ENCODE measurements around the gene DST.
A peak's percentile ranks its signal among the peaks of the same experiment; 100 is the strongest.
"Not testable (repeated sequence)": the region's sequence is repeated elsewhere in the genome, so short reads cannot be mapped to it uniquely, and the experiment has no call there.

The DST gene

DNA sequence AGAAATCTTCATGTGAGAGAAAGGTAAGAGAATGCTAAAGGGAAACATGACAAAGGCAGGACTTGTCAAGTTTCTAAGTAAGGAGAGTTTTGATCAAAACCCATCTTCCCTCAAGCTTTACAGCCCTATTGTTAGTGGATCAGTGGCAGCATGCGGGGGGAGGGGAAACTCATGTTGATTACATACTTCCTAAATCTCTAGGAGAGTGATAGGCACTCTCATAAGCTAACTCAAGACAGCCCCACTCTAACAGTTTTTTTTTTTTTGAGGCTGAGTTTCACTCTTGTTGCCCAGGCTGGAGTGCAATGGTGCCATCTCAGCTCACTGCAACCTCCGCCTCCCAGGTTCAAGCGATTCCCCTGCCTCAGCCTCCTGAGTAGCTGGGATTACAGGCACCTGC, 18.6 kb upstream of the DST start:
- not testable (repeated sequence) for DNase-seq (ENCODE audit: low spot score)

DNA sequence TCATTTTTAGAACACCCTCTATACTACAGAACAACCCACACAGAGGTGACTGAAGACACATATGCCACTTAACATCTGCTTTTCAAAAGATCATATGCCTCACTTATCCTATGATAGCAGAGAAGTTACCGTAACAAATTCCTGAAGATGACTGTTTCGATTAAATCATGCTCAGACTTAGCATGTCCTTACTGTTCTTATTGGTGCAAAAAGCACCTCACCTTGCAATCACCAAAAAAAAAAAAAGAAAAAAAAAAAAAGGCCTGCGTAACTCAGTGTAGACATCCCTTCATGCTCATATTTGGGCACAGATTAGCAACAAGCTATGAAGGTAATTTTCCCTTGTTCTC, 17.7 kb upstream of the DST start:
- no peak for DNase-seq (ENCODE audit: low spot score)

DNA sequence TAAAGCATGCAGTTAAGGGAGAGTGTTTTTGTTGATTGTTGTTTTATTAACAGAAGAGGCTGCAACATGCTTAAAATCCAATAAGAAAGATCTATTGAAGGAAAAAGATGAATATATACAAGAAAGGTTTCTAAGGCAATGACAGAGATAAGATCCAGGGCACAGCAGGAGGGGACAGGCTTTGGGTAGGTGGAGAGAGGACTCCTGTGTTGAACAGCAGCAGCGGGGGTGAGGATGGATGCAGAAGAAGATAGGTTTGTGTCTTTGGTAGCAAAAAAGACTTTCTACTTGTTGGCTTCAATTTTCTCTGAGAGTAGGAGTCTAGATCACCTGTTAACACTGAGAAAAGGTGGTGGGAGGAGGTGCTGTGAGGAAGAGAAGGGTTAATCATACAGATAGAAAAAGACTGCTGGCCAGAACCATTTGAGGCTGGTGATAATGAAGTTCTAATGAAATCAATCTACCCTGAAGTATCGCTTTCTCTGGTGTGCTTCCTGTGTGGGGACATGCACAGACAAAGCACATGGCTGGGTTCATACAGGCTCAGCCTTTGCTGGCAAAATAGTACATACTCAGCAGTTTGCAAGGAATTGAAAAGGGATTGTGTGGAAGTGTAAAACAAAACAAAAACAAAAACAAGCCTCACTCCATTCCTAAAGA, 17.2 kb upstream of the DST start:
- DNase-seq (ENCODE audit: low spot score), result no peak

DNA sequence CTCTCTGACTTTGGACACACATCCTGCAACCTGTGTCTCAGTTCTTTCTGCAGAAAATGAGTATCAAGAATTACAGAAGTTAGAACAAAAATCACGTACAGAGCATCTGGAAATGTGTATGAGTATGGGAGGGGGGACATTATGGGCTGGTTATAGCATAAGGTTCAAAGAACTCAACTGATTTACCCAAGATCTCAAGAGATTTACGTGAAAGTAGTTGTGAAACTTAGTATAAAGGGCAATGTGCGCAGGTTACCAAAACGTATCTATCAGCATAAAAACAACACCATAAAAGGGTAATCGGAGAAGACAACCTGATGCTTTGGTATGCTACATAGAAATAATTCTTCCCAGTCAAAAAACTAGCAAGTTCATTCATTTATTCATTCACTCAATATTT, 15.6 kb upstream of the DST start:
- no peak for DNase-seq (ENCODE audit: low spot score)

DNA sequence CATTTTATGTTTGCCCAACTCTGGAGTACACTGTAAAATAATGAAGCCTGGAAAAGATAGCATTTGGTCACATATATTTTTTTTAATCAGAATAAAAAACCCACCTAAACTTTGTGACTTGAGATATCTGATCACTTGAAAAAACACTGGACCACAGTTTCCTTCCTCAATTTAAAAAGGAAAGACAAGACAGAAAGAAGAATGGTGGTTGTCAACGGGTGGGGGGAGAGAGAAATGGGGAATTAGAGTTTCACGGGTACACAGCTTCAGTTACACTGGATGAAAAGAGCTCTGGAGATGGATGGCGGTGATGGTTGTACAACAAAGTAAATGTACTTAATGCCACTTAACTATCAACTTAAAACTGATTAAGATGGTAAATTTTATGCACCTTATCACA, 14.7 kb upstream of the DST start:
- DNase-seq (ENCODE audit: low spot score), result no peak

DNA sequence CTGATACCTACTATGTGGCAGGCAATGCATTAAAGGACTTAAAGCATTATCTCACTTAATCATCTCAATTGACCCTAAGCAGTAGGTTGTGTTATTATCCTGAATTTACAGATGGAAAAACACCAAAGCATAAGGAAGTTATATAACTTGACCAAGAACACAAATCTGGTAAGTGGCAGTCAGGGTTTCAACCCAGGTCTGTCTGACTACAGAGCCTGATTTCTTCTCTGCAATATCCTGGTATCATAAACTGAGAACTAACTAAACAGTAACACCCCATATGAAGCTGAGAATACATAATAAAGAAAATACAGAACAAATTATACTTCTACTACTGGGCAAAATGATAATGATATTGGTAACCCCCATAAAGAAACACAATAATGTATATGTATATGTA, 13.8 kb upstream of the DST start:
- no peak for DNase-seq (ENCODE audit: low spot score)

DNA sequence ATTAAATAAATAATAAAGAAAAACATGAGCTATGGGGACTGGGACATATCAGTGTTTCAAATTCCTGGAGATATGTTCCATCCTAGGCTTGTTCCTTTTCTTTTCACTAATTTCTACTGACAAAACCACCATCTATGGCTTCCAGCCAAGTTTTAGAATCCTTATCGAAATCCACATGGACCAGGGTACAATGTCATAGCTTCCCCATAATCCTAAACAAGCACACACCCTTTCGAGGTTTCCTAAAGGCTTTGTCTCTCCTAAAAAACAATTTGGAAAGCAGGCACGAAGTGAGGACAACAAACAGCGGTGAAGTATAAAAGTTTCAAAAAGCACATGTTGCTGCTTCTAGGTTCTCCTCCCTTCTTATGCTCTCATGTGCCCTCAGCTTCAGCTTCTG, 13.3 kb upstream of the DST start:
- DNase-seq (ENCODE audit: low spot score), result no peak

DNA sequence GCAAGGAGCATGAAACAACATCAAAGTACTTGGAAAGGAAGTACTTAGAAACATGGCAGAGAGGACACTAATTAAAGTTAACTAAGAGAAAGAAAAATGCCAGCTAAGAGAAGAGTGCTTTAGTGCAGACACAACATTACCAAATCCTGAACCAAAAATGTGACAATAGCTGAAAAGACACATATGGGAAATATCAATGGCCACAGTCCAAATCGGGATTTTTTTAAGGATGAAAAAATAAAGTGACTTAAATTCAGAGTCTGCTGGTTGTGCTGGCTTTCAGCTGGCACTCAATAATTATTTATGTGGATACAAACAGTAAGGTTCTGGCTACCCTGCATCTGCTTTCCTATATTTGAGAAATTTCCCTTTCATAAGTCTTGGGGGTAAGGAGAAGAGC, 12.6 kb upstream of the DST start:
- no peak for DNase-seq (ENCODE audit: low spot score)

DNA sequence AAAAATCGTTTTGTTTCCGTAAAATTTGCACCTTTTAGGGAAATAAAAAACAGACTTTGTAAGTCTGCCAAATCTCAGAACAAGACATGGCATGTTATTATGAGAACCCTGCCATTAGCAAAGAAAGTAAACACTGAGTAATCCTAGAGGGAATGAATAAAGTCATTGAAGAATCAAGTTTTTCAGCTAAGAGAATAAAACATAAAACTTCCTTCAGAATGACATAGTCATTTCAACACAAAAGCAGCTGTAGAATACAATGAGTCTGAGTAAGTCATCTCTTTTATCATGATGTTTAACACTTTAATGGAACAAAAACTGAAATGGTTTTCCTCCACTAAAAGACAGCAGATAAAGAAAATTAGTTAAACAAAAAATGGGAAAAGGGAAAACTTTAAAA, 10.3 kb upstream of the DST start:
- DNase-seq (ENCODE audit: low spot score), result no peak

DNA sequence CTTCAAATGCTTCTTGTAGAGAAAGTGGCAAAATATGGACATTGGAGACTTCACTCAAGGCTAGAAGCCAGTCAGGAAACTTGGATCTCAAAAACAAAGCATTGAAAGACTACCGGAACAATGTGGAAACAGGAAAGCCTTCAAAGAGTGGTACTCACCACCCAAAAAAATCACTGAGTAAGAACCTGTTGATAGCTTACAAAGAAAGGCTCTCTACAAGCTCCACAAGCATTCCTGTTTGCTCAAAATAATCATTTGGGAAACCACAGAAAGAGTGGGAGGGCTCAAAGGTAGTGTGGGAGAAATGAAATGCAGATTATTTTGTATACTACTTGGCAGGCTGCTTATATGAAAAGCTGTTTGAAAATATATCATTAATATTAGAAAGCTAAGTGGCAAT, 9.5 kb upstream of the DST start:
- no peak for DNase-seq (ENCODE audit: low spot score)

DNA sequence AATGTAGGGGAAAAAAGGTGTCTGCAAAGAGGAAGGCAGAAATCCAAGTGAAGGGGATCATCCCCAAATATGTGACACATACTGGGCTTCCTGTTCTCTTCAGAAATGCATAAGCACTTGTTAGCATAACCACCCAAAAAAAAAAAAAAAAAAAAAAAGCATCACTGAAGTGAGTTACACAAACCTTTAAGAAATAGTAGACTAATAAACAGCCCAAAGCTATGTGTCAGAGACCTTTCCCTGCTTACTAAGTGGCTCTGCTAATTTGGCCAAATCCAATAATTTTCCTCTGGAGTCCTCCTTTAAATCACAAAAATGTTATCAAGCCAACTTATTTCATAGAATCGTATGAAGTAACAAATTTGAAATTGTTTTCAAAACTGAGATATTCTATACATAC, 7.5 kb upstream of the DST start:
- no peak for DNase-seq (ENCODE audit: low spot score)

DNA sequence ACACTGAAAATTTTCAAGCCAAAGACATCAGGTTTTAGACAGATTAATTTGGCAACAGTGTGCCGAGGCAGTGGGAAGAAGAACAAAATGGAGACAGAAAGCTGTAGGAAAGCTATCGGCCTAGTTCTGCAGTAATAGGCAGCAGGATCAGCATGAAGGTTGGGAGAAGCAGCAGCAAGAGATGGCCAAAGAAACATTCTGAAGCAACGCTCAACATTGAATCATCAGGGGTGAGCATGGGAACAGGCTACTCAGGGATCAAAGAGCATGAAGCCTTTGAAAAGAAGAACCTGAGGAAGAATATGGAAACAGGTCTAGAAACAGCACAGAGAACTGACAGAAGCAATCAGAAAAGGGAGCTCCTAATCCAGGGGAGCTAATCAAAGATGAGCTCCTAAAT, 7.1 kb upstream of the DST start:
- no peak for DNase-seq (ENCODE audit: low spot score)

DNA sequence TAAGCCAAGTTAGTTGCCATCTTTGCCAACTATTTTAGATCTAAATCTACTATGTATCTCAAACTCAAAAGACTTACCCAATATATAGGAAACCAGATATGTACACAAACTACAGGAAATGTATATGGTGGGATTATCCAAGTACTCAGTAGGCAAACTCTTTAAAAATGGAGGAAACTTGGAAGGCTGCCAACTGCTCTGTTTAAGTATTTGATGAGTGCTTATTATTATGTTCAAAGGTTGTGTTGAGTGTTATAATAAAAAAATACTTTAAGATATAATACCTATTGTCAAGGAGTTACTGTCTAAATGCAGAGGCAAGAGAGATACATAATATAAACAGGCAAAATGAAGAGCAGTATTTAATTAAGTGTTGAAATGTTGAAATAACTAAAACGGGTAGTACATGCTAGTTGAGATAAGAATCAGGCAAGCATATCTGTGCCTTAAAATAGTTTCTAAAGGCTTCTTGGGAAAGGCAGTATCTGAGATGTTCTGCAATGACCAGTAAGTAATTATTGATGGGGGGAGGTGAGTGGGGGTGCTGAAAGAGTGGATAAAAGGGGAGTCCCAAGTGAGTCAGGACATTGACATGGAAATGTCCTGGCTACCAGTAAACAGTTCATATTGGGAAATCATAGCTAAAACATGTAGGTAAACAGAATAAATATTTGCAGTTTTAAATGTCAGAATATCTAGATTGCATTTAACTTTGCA, 6.5 kb upstream of the DST start:
- no peak for DNase-seq (ENCODE audit: low spot score)

DNA sequence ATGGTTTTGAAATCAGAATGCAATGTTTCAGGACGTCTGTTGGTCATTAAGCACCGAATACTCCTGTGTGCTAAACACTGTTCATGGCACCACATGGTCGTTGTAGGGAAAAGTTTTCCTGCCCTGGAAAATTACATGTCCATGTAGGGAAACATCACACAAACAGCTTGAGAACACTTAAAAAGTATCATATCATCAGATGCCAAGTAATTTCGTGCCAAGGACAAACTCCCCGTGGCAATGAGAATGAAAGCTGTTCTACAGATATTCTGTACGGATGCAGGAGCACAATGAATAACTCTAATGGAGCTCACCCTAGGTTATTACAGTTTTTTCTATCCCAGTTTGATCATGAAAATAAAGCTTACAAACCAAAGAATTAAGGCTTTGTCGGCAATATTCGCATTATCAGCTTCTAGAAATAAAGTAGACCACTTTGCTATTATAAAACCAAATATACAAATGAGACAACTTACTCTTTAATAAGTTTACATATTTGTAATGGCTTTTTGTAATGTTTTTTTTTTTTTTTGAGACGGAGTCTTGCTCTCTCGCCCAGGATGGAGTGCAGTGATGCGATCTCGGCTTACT, 4.6 kb upstream of the DST start:
- no peak for DNase-seq (ENCODE audit: low spot score)

DNA sequence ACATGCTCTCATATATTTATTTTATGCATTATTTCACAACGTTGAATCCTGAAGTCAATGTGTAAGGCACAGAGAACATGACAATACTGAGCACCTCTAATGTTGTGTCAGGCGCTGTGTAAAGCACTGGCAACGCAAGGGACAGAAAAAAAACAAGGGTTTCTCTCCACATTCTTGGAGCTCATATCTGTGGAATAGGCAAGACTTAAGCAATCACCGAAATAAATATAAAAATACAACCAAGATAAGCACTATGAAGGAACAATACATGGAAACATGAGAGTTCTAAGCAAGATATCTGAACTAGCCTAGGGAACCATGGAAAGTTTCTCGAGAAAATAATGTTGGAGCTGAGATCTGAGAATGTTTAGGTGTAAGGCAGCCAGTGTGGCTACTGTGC, 1.7 kb upstream of the DST start:
- no peak for DNase-seq (ENCODE audit: low spot score)

DNA sequence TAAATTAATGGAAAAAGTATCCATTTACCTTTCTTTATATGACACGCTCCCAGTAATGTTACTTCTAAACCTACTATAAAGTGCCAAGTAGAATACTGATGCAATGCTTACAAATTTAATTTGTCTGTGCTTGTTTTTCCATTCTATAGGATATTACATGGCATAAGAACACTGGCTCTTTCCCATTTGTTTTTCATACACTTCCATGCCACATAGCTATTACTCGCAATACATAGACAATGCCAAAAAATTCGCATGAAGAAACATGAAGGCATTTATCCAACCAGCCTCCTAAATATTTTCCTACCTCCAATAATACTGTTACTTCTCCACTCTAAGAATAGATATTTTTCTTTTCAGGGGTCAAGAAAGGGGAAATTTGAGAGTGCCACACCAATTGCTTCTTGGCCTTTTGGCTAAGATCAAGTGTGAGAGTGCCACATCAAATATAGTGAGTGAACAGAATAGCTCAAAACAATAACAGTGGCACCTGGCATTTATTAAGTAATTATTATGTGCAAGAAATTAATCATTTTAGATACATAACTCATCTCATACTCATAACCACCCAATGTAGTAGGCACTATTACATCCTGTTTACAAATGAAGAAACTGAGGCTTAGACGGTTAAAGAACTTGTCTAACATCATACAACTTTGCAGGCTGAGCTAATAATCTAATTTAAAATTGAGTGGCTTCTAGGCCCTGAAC, 845 bp upstream of the DST start:
- no peak for DNase-seq (ENCODE audit: low spot score)

DNA sequence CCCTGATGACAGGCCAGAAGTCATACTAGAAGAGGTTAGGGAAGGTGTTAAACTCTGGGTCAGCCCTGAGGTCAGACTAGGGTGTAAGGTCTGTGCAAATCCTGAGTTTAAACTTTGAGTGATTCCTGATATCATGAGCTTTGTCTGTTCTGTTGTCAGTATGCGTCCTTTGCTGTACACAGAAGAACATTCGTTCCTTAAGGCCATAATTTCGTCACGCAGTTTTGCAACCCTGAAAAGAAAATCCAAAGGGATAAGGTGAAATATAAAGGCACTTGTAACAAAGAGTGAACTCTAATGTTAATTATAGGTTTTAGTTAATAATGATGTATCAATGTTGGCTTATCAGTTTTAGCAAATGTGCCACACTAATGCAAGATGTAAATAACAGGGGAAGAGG, 2.3 kb downstream of the DST start:
- DNase-seq (ENCODE audit: low spot score), result no peak

DNA sequence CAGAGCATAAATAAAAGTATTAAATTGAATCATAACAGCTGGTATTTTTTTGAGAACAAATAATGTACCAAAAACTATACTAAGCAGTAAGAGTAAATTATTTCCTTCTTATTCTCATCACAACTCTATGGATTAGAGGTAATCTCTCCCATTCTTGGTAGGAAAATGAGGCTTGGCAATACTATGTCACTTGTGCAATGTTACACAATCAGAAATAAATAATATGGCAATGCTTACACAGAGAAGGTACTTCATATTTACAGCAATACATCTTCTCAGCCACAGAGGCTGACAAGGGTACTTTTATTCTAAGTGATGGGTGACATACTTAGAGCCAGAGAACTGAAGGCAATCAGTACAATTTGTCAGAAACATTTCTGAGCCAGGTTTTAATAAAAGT, 3.9 kb downstream of the DST start:
- DNase-seq (ENCODE audit: low spot score), result no peak

DNA sequence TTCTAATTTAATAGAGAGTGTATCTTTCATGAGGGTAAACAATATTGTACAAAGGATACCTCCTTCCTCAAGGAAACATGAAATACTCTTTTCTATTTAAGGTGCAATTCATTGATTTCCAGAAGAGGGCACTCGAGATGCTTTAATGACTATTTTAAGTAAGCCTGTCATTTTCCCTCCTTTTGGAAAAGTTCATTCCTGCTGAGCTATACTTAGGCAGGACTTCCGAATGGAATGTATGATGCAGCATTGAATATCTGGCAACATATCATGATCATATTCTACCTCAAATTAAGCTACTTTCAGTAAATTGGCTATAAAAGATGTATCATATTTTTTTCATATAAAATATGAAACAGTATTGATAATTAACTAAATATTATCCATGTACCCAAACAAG, 5.0 kb downstream of the DST start:
- peak; percentile 25 for DNase-seq (ENCODE audit: low spot score)

DNA sequence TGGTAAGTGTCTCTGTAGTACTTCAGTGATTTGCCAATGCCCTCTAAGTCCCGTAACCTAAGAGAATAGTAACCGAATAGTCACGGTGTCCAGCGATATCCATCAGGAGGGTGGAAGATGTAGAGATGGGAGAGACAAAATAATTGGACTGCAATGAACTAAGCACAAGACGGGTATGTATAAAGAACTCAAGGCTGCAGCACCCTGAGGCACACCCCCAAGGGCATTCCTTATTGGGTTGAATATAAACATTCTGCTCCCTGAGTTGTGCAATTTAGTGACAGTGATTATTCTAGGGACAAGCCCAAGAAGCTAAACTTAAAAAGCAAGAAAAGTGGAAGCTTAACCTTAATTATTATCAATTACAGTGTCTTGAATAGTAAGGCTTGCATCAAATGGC, 14.6 kb downstream of the DST start:
- DNase-seq (ENCODE audit: low spot score), result no peak

DNA sequence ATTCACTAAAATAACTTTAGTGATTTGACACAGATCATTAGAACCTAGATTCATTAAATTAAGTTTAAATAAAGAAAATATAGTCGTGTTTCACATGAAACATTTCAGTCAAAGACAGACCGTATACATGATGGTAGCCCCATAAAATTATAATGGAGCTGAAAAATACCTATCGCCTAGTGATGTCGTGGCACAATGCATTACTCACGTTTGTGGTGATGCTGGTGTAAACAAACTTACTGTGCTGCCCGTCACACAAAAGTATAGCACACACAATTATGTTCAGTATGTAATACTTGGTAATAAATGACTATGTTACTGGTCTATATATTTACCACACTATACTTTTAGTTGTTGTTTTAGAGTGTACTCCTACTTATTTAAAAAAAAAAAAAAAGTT, 17.3 kb downstream of the DST start:
- DNase-seq (ENCODE audit: low spot score), result no peak

DNA sequence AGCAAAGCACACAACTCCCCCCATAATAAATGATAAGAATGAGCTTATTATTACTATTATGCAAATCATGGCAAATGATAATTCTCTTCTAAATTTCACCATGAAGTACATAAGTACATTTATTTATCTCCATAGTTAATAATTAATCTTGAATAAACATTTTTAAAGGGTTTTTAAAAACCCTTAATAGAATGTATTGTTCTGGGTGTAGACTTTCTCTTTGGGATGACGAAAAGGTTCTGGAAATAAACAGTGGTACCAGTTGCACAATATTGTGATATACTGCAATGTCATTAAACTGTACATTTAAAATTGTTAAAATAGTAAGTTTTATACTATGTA, 18.0 kb downstream of the DST start:
- no peak for DNase-seq (ENCODE audit: low spot score)

DNA sequence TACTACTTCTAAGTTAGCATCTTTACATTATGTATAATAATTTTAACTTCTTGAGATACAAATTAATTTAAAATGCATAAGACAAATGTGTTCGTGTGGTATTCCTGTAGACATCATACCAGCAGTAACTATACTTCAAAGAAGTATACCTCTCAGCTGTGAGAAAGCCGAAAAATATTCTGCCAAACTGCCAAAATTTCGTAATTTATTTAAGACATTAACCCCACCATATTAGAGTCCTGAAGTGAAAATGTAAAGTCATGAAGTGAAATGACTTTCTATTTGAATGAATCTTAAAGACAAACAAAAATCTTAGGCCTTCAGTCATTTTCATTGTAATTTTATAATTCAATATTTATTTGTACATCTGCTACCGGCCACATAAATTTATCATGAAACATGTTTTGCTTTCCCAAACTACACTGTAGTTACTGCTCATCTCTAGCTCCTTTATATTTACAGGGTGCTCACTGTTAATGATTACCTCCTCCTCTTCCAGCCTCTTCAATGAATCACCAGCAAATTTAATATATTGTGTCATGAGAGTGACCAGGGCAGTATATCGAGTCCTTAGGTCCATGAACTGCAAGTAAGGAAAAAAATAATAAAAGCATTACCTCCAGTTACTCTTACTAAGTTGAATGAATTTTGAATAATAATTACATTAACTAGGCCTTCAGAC, 18.5 kb downstream of the DST start:
- DNase-seq (ENCODE audit: low spot score), result no peak
